Osteoblast (primary cell): Measurements from ENCODE around the gene NLGN1. TPM values are rescaled to one million over a fixed set of nuclear protein-coding genes. Genes with fewer than 3 reads are reported as not detected.

Source experiments
- DNase-seq: peaks from one replicate; pipeline ENCODE4 v3.0.0; 2011; ENCODE audit warnings: low spot score, mixed read lengths; ENCODE audit not compliant: insufficient read length; ENCODE audit errors: missing footprints
- H2AFZ ChIP-seq: 2 replicates; pipeline ENCODE4 v1.6.0; 2011; ENCODE audit warnings: mild to moderate bottlenecking, low read length
- H3K27ac ChIP-seq: 2 replicates; pipeline ENCODE4 v1.5.1; 2011; ENCODE audit warnings: mild to moderate bottlenecking, low read depth, low read length, moderate library complexity
- H3K27me3 ChIP-seq: 2 replicates; pipeline ENCODE4 v1.6.0; 2012; ENCODE audit warnings: mild to moderate bottlenecking, control low read depth, inconsistent platforms, low read length, moderate library complexity; ENCODE audit not compliant: insufficient read depth
- H3K36me3 ChIP-seq: 2 replicates; pipeline ENCODE4 v1.5.1; 2011; ENCODE audit warnings: mild to moderate bottlenecking, low read length, control low read depth, moderate library complexity; ENCODE audit not compliant: insufficient read depth
- H3K4me1 ChIP-seq: 2 replicates; pipeline ENCODE4 v1.5.1; 2011; ENCODE audit warnings: mild to moderate bottlenecking, low read length, control low read depth, moderate library complexity; ENCODE audit not compliant: insufficient read depth
- H3K4me2 ChIP-seq: 2 replicates; pipeline ENCODE4 v1.6.0; 2011; ENCODE audit warnings: mild to moderate bottlenecking, low read length; ENCODE audit not compliant: insufficient read depth
- H3K4me3 ChIP-seq: fragments of 200-600 bp; sonication (generic); 3 replicates; pipeline ENCODE4 v1.5.1; 2012; ENCODE audit warnings: mild to moderate bottlenecking, low read length, inconsistent platforms; ENCODE audit not compliant: insufficient read depth
- H3K79me2 ChIP-seq: 2 replicates; pipeline ENCODE4 v1.6.0; 2012; ENCODE audit warnings: mild to moderate bottlenecking, low read length, control low read depth, inconsistent platforms; ENCODE audit not compliant: insufficient read depth
- H3K9me3 ChIP-seq: 2 replicates; pipeline ENCODE4 v1.5.1; 2011; ENCODE audit warnings: low read depth, low read length, control low read depth
- H4K20me1 ChIP-seq: 2 replicates; pipeline ENCODE4 v1.6.0; 2012; ENCODE audit warnings: mild to moderate bottlenecking, low read length, control low read depth; ENCODE audit not compliant: insufficient read depth
- total RNA-seq: library from RNA; depleted of rRNA; stranded (reverse); fragments of >200 nt; gene quantifications from 2 replicates; pipeline ENCODE4 v1.2.3, GENCODE V29; 2012
- TF ChIP-seq, protein P1 (sequence below): IDR thresholded peaks from 2 replicates; pipeline ENCODE4 v1.5.1; 2011; ENCODE audit warnings: mild to moderate bottlenecking, low read depth, low read length, moderate library complexity; ENCODE audit errors: extremely low read depth

Gene NLGN1
- total RNA-seq, 1 donor: 9.0 TPM

DNA sequence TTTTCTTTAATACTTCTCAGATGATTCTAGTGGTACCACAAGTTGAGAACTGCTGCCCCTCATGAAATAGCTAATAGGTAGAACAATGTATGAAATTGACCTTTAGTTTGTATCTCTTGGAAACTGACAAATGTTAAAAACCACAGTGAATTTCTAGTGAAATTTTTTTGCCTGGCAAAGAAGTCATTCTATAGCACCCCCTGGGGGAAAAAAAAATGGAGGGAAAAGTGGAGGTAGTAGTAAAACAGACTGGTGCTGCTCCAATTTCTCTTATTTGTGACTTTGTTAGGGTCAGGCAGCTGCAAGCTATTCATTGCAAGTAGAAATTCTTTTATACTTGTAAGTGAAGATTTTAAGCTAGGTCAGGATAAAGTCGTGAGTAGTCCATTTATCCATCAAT is 605.0 kb downstream of the NLGN1 start:
- H4K20me1 ChIP-seq: no peaks in the 10 kb centered on the region
- TF ChIP-seq, protein P1, sequence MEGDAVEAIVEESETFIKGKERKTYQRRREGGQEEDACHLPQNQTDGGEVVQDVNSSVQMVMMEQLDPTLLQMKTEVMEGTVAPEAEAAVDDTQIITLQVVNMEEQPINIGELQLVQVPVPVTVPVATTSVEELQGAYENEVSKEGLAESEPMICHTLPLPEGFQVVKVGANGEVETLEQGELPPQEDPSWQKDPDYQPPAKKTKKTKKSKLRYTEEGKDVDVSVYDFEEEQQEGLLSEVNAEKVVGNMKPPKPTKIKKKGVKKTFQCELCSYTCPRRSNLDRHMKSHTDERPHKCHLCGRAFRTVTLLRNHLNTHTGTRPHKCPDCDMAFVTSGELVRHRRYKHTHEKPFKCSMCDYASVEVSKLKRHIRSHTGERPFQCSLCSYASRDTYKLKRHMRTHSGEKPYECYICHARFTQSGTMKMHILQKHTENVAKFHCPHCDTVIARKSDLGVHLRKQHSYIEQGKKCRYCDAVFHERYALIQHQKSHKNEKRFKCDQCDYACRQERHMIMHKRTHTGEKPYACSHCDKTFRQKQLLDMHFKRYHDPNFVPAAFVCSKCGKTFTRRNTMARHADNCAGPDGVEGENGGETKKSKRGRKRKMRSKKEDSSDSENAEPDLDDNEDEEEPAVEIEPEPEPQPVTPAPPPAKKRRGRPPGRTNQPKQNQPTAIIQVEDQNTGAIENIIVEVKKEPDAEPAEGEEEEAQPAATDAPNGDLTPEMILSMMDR: peak; percentile 30
- no peaks in the 10 kb centered on the region for H3K27me3 ChIP-seq
- H3K36me3 ChIP-seq: no peaks in the 10 kb centered on the region
- H3K9me3 ChIP-seq: no peaks in the 10 kb centered on the region
- no peak overlapping the region for H2AFZ ChIP-seq
- no peak overlapping the region for H3K4me2 ChIP-seq
- no peak overlapping the region for H3K4me3 ChIP-seq
- no peaks in the 10 kb centered on the region for H3K79me2 ChIP-seq
- no peak for DNase-seq
- no peaks in the 10 kb centered on the region for H3K4me1 ChIP-seq
- H3K27ac ChIP-seq: no peak overlapping the region

DNA sequence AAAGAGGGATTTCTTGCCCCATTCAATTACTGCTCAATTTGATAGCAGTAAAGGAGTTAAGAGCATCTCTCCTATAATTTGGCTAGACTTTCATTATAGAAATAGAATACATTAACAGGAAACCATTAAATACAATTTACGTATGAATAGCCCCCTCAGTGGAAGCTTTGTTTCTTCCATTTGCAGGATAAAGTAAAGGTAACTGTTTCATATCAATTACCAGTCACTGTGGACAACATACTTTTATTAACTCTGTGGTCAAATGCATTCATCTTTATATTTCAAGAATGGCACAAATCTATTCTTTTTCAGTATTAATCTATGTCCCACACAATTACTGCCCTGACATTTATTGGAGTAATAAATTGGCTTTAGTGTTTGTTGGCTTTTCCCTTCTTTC is 613.4 kb downstream of the NLGN1 start:
- no peaks in the 10 kb centered on the region for H3K36me3 ChIP-seq
- H3K27me3 ChIP-seq: no peaks in the 10 kb centered on the region
- TF ChIP-seq, protein P1: no peak
- no peaks in the 10 kb centered on the region for H3K79me2 ChIP-seq
- H3K4me3 ChIP-seq: no peak overlapping the region
- no peaks in the 10 kb centered on the region for H4K20me1 ChIP-seq
- H3K4me2 ChIP-seq: no peak overlapping the region
- H3K27ac ChIP-seq: no peak overlapping the region
- no peak for DNase-seq
- H3K9me3 ChIP-seq: no peaks in the 10 kb centered on the region
- H3K4me1 ChIP-seq: peaks cover 4% of the 10 kb centered on the region
- no peak overlapping the region for H2AFZ ChIP-seq

DNA sequence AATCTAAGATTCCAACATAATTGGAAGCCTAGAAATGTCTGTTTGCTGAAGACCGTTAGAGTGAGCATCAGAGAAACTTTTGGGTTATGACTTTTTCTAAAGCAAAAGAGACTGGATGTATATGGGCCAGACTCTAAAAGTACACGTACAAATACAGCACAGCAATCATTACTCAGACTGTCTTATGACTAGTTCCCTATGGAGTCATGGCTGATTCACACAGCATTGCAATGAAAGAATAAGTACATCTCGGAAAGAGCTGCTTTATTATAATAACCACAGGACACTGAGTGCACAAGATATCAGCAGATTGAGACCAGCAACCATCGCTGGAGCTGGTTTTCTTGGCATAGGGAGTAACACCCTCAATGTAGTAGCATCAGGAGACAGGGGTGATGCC is 618.6 kb downstream of the NLGN1 start:
- Histone ChIP-seq H4K20me1 (no peaks in the 10 kb centered on the region), H3K27me3 (no peaks in the 10 kb centered on the region), H3K9me3 (no peaks in the 10 kb centered on the region), H3K36me3 (no peaks in the 10 kb centered on the region), H2AFZ (peak overlapping the region; percentile 72), H3K27ac (peak overlapping the region; percentile 70), H3K4me2 (peak overlapping the region; percentile 23), H3K4me1 (peaks cover 11% of the 10 kb centered on the region), H3K4me3 (no peak overlapping the region), H3K79me2 (no peaks in the 10 kb centered on the region)
- DNase-seq: peak; percentile 21
- TF ChIP-seq, protein P1: no peak

DNA sequence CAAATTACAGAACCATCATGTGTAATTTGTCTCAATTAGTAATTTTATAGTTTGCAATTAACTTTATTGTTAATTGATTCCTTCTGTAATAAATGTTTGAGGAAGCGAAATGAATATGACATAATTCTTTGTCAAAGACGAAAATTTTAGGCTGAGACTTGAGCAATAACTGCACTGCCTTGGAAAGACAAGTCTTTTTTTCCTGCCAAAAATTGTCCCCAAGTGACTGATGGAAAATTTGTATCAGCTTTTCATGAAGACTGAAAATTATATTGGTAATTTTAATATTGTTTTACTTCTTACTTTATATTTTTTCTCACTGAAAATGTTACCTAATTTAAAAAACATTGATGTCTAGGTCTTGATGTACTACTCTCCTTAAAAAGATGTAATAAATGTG is 622.6 kb downstream of the NLGN1 start:
- Histone ChIP-seq H3K9me3 (no peaks in the 10 kb centered on the region), H3K27ac (no peak overlapping the region), H3K36me3 (no peaks in the 10 kb centered on the region), H3K27me3 (no peaks in the 10 kb centered on the region), H3K79me2 (no peaks in the 10 kb centered on the region), H4K20me1 (no peaks in the 10 kb centered on the region), H3K4me2 (no peak overlapping the region), H3K4me1 (peaks cover 11% of the 10 kb centered on the region), H3K4me3 (no peak overlapping the region), H2AFZ (no peak overlapping the region)
- no peak for DNase-seq
- TF ChIP-seq, protein P1: no peak
